Esophagus muscularis mucosa (tissue), 4 donors: ENCODE data around the gene ADCY5. TPM values are rescaled to one million over a fixed set of nuclear protein-coding genes. Genes with fewer than 3 reads are reported as not detected.

ENCODE experiments used
- DNase-seq: peaks from one replicate; pipeline ENCODE4 v3.0.0-alpha.2; 2017; ENCODE audit errors: extremely low spot score
- H3K27ac ChIP-seq, 4 donors: fragments of 200-600 bp; sonication (generic); replicated peaks in 1 of 4; 1 replicate in 3 of 4; 2 replicates in 1 of 4; pipeline ENCODE4 v1.5.1; 2016 to 2019; ENCODE audit warnings: mild to moderate bottlenecking in 1 of 4
- H3K27me3 ChIP-seq, 4 donors: fragments of 200-600 bp; sonication (generic); one replicate each; pipeline versions ENCODE4 v1.5.1 to v1.6.0; 2016 to 2019
- H3K36me3 ChIP-seq, 4 donors: fragments of 200-600 bp; sonication (generic); one replicate each; pipeline ENCODE4 v1.5.1; 2016 to 2019
- H3K4me1 ChIP-seq, 4 donors: fragments of 200-600 bp; sonication (generic); one replicate each; pipeline ENCODE4 v1.5.1; 2016 to 2019
- H3K4me3 ChIP-seq, 4 donors: fragments of 200-600 bp; sonication (generic); 1 replicate in 2 of 4; 2 replicates in 2 of 4; pipeline ENCODE4 v1.5.1; 2016 to 2019; ENCODE audit warnings: mild to moderate bottlenecking in 4 of 4, moderate library complexity in 1 of 4
- H3K9me3 ChIP-seq, 4 donors: fragments of 200-600 bp; sonication (generic); 1 replicate in 3 of 4; 2 replicates in 1 of 4; pipeline ENCODE4 v1.5.1; 2016 to 2019
- EP300 ChIP-seq: sonication (generic); formaldehyde crosslinking; IDR thresholded peaks from one replicate; pipeline ENCODE4 v1.6.1; 2017; ENCODE audit warnings: antibody characterized with exemption
- POLR2A ChIP-seq: fragments of 450-650 bp; IDR thresholded peaks from one replicate; pipeline ENCODE4 v1.6.1; 2017; ENCODE audit warnings: antibody characterized with exemption, moderate library complexity, mild to moderate bottlenecking, low read depth
- POLR2AphosphoS5 ChIP-seq, 2 donors: sonication (generic); formaldehyde crosslinking; IDR thresholded peaks; one replicate each; pipeline ENCODE4 v1.6.1; 2017; ENCODE audit warnings: antibody characterized with exemption in 2 of 2
- WGBS: methylation state at CpG from one replicate; pipeline ENCODE4 v1.1.5; 2018; 5-methylcytosine and 5-hydroxymethylcytosine counted together
- intact Hi-C: fragments of 100-400 bp; cut with DNase I; formaldehyde crosslinking; loops from one replicate; pipeline ENCODE4 v1.15.1; 2023
- total RNA-seq, 4 donors: library from RNA; depleted of rRNA; stranded (reverse); fragments of >200 nt; gene quantifications; one replicate each; pipeline versions ENCODE4 v1.1.0 to v1.2.1, GENCODE V29; 2016
- TF ChIP-seq, protein P1 (sequence below), 3 experiments: fragments of 200-600 bp in 2 of 3; fragments of 450-650 bp in 1 of 3; sonication (generic) in 2 of 3; IDR thresholded peaks; one replicate each; pipeline ENCODE4 v1.5.1; 2017 to 2019; ENCODE audit warnings: antibody characterized with exemption in 3 of 3, mild to moderate bottlenecking in 2 of 3, moderate library complexity in 1 of 3

ADCY5 gene
- total RNA-seq, 4 donors from 2014 or later: 133 to 228 (median 189) TPM

DNA sequence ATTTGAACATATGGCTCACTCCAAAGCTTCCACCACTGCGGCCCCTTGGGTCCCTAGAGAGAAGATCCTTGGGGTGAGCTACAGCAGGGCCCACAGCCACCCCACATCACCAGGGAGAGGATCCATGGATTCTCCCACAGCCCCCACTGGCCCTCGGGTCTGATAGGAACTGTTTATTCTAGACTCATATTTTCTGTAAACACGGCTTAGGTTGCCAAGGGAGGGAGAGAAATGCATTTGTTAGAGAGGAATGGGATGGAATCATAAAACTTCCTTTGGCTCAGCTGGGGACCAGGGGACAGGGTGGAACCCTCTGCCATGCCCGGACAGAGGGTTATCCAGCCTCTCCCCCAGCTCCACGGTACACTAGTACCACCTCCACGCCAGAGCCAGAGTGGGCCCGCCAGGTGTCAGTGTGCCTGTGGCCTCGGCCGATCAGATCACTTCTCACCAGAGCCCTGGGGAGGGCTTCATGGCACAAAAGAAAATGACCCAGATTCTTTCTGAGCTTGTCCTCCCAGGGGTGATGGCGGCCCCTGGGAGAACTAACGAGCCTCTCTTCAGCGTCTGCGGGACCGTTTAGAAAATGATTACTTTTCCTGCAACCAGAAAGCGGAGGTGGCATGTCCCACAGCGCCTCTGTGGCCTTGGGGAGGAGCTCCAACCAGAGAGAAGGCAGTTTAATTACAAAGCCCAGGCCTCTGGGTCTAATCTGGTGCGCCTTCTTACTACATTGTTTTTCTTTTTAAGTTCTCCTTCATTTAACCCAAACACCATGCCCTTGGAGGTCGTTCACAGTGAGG lies 33.7 kb downstream of the ADCY5 start:
- Histone ChIP-seq H3K4me1 (peaks cover 86 to 100% (median 99%) of the 10 kb centered on the region in 4 donors), H3K4me3 (peak overlapping the region; percentile 25 to 47 (median 29)), H3K27ac (peak overlapping the region; percentile 91 to 97 (median 94)), H3K9me3 (no peaks in the 10 kb centered on the region), H3K27me3 (no peaks in the 10 kb centered on the region), H3K36me3 (no peaks in the 10 kb centered on the region)
- TF ChIP-seq, protein P1, sequence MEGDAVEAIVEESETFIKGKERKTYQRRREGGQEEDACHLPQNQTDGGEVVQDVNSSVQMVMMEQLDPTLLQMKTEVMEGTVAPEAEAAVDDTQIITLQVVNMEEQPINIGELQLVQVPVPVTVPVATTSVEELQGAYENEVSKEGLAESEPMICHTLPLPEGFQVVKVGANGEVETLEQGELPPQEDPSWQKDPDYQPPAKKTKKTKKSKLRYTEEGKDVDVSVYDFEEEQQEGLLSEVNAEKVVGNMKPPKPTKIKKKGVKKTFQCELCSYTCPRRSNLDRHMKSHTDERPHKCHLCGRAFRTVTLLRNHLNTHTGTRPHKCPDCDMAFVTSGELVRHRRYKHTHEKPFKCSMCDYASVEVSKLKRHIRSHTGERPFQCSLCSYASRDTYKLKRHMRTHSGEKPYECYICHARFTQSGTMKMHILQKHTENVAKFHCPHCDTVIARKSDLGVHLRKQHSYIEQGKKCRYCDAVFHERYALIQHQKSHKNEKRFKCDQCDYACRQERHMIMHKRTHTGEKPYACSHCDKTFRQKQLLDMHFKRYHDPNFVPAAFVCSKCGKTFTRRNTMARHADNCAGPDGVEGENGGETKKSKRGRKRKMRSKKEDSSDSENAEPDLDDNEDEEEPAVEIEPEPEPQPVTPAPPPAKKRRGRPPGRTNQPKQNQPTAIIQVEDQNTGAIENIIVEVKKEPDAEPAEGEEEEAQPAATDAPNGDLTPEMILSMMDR (IDR thresholded peaks at IDR 0.05): peak; percentile 13 to 27 (median 18)
- peak; percentile 7 to 34 for TF ChIP-seq POLR2AphosphoS5 (IDR thresholded peaks at IDR 0.05)
- no peak for TF ChIP-seq EP300
- TF ChIP-seq POLR2A: no peak
- WGBS: 53% methylated on average over 17 of the region's 18 CpGs
- no peak for DNase-seq
- intact Hi-C loops: no loop called here

- H3K9me3 ChIP-seq: no peaks in the 10 kb centered on the region
- 37% methylated on average over 10 of the region's 21 CpGs for WGBS
- H3K27me3 ChIP-seq: no peaks in the 10 kb centered on the region
- peak overlapping the region; percentile 91 to 97 (median 94) for H3K27ac ChIP-seq
- H3K36me3 ChIP-seq: no peaks in the 10 kb centered on the region
- H3K4me1 ChIP-seq: peaks cover 86 to 100% (median 99%) of the 10 kb centered on the region in 4 donors
- intact Hi-C loops: no loop called here
- H3K4me3 ChIP-seq: peak overlapping the region; percentile 30 to 50 (median 41)
- TF ChIP-seq EP300 (peak; percentile 95), POLR2A (no peak), POLR2AphosphoS5 (IDR thresholded peaks at IDR 0.05) (peak; percentile 62 to 75)
- TF ChIP-seq, protein P1 (IDR thresholded peaks at IDR 0.05): no peak
- no peak for DNase-seq
Observed at GRCh38 chr3:123412811-123413604, 35.9 kb downstream of the ADCY5 start.

DNA sequence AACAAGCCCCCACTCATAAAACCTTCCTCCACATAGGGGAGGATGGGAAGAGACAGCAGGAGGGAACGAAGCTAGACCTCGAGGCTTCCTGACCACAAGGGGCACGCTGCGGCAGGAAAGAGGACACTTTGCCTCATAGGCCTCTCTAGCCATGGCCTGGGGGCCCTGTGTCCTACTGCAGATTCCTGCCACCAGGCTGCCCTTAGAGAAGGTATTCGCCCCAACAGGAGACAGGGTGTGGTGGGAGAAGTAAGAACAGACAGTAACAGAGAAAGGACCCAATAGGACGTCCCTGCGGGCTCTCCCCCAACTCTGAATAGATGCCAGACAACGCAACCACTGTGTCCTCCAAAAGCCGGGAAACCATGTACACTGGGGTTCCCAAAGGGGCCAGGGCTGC lies 36.8 kb downstream of the ADCY5 start:
- Histone ChIP-seq H3K9me3 (no peaks in the 10 kb centered on the region), H3K4me3 (peak overlapping the region; percentile 30 to 50 (median 41)), H3K27ac (peak overlapping the region; percentile 91 to 97 (median 94)), H3K4me1 (peaks cover 84 to 100% (median 96%) of the 10 kb centered on the region in 4 donors), H3K36me3 (no peaks in the 10 kb centered on the region), H3K27me3 (no peaks in the 10 kb centered on the region)
- intact Hi-C loops: no loop called here
- 69% methylated on average over 7 of the region's 9 CpGs for WGBS
- TF ChIP-seq POLR2AphosphoS5 (IDR thresholded peaks at IDR 0.05) (peak; percentile 5 to 59), EP300 (no peak), POLR2A (no peak)
- TF ChIP-seq, protein P1 (IDR thresholded peaks at IDR 0.05): peak; percentile 22 to 59 (median 37)
- DNase-seq: no peak

- peak overlapping the region; percentile 30 to 50 (median 41) for H3K4me3 ChIP-seq
- H3K27me3 ChIP-seq: no peaks in the 10 kb centered on the region
- no peak for DNase-seq
- 72% methylated on average over 7 of the region's 9 CpGs for WGBS
- peak overlapping the region; percentile 91 to 97 (median 94) for H3K27ac ChIP-seq
- intact Hi-C loops: no loop called here
- no peak for TF ChIP-seq POLR2A
- no peak for TF ChIP-seq POLR2AphosphoS5 (IDR thresholded peaks at IDR 0.05)
- no peak for TF ChIP-seq EP300
- TF ChIP-seq, protein P1 (IDR thresholded peaks at IDR 0.05): no peak
- H3K4me1 ChIP-seq: peaks cover 83 to 100% (median 96%) of the 10 kb centered on the region in 4 donors
- H3K36me3 ChIP-seq: no peaks in the 10 kb centered on the region
- H3K9me3 ChIP-seq: no peaks in the 10 kb centered on the region
Observed at GRCh38 chr3:123411340-123412040, 37.4 kb downstream of the ADCY5 start.
